Thoracic aorta (tissue), 2 donors: ENCODE results near the gene AGR3. TPM values are rescaled to one million over a fixed set of nuclear protein-coding genes. Genes with fewer than 3 reads are reported as not detected.

Experiments
- ATAC-seq: fragments of 150-250 bp; one replicate; pipeline ENCODE4 v1.8.0; 2017; ENCODE audit warnings: low read depth; ENCODE audit not compliant: insufficient number of reproducible peaks, low FRiP score
- DNase-seq: peaks from one replicate; pipeline ENCODE4 v3.0.0-alpha.2; 2020; ENCODE audit warnings: low spot score
- H3K27ac ChIP-seq, 2 donors: fragments of 200-600 bp; sonication (generic); 1 replicate in 1 of 2; 2 replicates in 1 of 2; pipeline ENCODE4 v1.5.1; 2016; ENCODE audit warnings: mild to moderate bottlenecking in 2 of 2, moderate library complexity in 2 of 2
- H3K27me3 ChIP-seq: fragments of 200-600 bp; sonication (generic); replicated peaks from 2 replicates; pipeline ENCODE4 v1.6.0; 2016; ENCODE audit warnings: mild to moderate bottlenecking; ENCODE audit not compliant: insufficient read depth
- H3K36me3 ChIP-seq: fragments of 200-600 bp; sonication (generic); one replicate; pipeline ENCODE4 v1.5.1; 2016
- H3K4me1 ChIP-seq, 2 donors: fragments of 200-600 bp; sonication (generic); 1 replicate in 1 of 2; 2 replicates in 1 of 2; pipeline versions ENCODE4 v1.5.1 to v1.6.0; 2016; ENCODE audit warnings: low read depth in 2 of 2, mild to moderate bottlenecking in 1 of 2; ENCODE audit not compliant: control insufficient read depth in 1 of 2
- H3K4me3 ChIP-seq: fragments of 200-600 bp; sonication (generic); 2 replicates; pipeline ENCODE4 v1.5.1; 2016; ENCODE audit warnings: mild to moderate bottlenecking
- H3K9me3 ChIP-seq: fragments of 200-600 bp; sonication (generic); 2 replicates; pipeline ENCODE4 v1.5.1; 2016
- CTCF ChIP-seq: fragments of 200-600 bp; sonication (generic); IDR thresholded peaks from one replicate; pipeline ENCODE4 v1.5.1; 2019; ENCODE audit warnings: antibody characterized with exemption
- total RNA-seq, 2 donors: library from RNA; depleted of rRNA; stranded (reverse); fragments of >200 nt; gene quantifications; one replicate each; pipeline versions ENCODE4 v1.1.0 to v1.2.3, GENCODE V29; 2016

The AGR3 gene
- total RNA-seq, 2 donors from 2014 or later: 22.2 TPM; not detected in 1

- no peak overlapping the region for H3K27ac ChIP-seq
- H3K4me3 ChIP-seq: no peak overlapping the region
- ATAC-seq (no peak), DNase-seq (no peak)
- H3K4me1 ChIP-seq: no peaks in the 10 kb centered on the region
- TF ChIP-seq CTCF: no peak
- no peaks in the 10 kb centered on the region for H3K27me3 ChIP-seq
- H3K36me3 ChIP-seq: no peaks in the 10 kb centered on the region
- no peaks in the 10 kb centered on the region for H3K9me3 ChIP-seq
These were observed 31.9 kb upstream of the AGR3 start for GRCh38 chr7:16913643-16914042.

- TF ChIP-seq CTCF: no peak
- no peak overlapping the region for H3K27ac ChIP-seq
- H3K4me1 ChIP-seq: no peaks in the 10 kb centered on the region
- ATAC-seq: no peak
- no peaks in the 10 kb centered on the region for H3K36me3 ChIP-seq
- no peaks in the 10 kb centered on the region for H3K27me3 ChIP-seq
- DNase-seq: no peak
- no peak overlapping the region for H3K4me3 ChIP-seq
- H3K9me3 ChIP-seq: no peaks in the 10 kb centered on the region
These were observed 30.8 kb upstream of the AGR3 start for GRCh38 chr7:16912540-16912939.

- Histone ChIP-seq H3K4me1 (no peaks in the 10 kb centered on the region), H3K27ac (no peak overlapping the region), H3K9me3 (no peaks in the 10 kb centered on the region), H3K36me3 (no peaks in the 10 kb centered on the region), H3K27me3 (no peaks in the 10 kb centered on the region), H3K4me3 (no peak overlapping the region)
- no peak for DNase-seq
- TF ChIP-seq CTCF: no peak
- no peak for ATAC-seq
These were observed 26.8 kb upstream of the AGR3 start for GRCh38 chr7:16908561-16908960.

GRCh38 chr7:16905300-16906044 lies 23.7 kb upstream of the AGR3 start:
- Histone ChIP-seq H3K27me3 (no peaks in the 10 kb centered on the region), H3K27ac (no peak overlapping the region), H3K4me3 (no peak overlapping the region), H3K4me1 (no peaks in the 10 kb centered on the region), H3K36me3 (no peaks in the 10 kb centered on the region), H3K9me3 (no peaks in the 10 kb centered on the region)
- no peak for TF ChIP-seq CTCF
- DNase-seq: no peak
- ATAC-seq: no peak

- H3K27me3 ChIP-seq: no peaks in the 10 kb centered on the region
- DNase-seq (no peak), ATAC-seq (no peak)
- no peak overlapping the region for H3K4me3 ChIP-seq
- no peaks in the 10 kb centered on the region for H3K36me3 ChIP-seq
- no peak for TF ChIP-seq CTCF
- H3K4me1 ChIP-seq: no peaks in the 10 kb centered on the region
- H3K27ac ChIP-seq: no peak overlapping the region
- no peaks in the 10 kb centered on the region for H3K9me3 ChIP-seq
These were observed 22.3 kb upstream of the AGR3 start for GRCh38 chr7:16904076-16904475.
